H1 (cell line): ENCODE results near the gene CACNG3. TPM values are rescaled to one million over a fixed set of nuclear protein-coding genes. Genes with fewer than 3 reads are reported as not detected.

Source experiments
- CTCF ChIA-PET: fragments of 300-600 bp; sonication (Branson Sonifier 250); formaldehyde crosslinking; loops from one replicate; lab custom pipeline; 2021; ENCODE audit not compliant: partially characterized antibody; lab: Charles Lee
- POLR2A ChIA-PET: fragments of 300-600 bp; sonication (Branson Sonifier 250); formaldehyde crosslinking; loops from one replicate; lab custom pipeline; 2021; ENCODE audit warnings: inconsistent platforms; ENCODE audit not compliant: partially characterized antibody; lab: Charles Lee
- DNase-seq, 2 experiments: peaks; one replicate each; pipeline versions ENCODE4 v3.0.0 to v3.0.0-alpha.2; 2010 to 2022; ENCODE audit warnings: low spot score in 2 of 2, low read depth in 1 of 2, mixed read lengths in 1 of 2
- FAIRE-seq: peaks from 2 replicates; lab custom pipeline; 2011; peaks lifted over from hg19 to GRCh38; lab: Jason Lieb, UNC
- H2AFZ ChIP-seq: 2 replicates; pipeline ENCODE4 v1.8.1; 2012; ENCODE audit warnings: low read length, inconsistent platforms
- H2AK5ac ChIP-seq: 2 replicates; pipeline ENCODE4 v1.6.1; 2013; ENCODE audit warnings: low read depth, low read length
- H2BK120ac ChIP-seq: replicated peaks from 2 replicates; pipeline ENCODE3; 2013; ENCODE audit warnings: low read depth, low read length, inconsistent platforms
- H2BK12ac ChIP-seq: 2 replicates; pipeline ENCODE4 v1.6.1; 2013; ENCODE audit warnings: low read depth, low read length
- H2BK15ac ChIP-seq: 2 replicates; pipeline ENCODE4 v1.6.1; 2013; ENCODE audit warnings: low read length
- H2BK20ac ChIP-seq: 2 replicates; pipeline ENCODE4 v1.6.1; 2013; ENCODE audit warnings: low read length
- H2BK5ac ChIP-seq: 2 replicates; pipeline ENCODE4 v1.6.1; 2013; ENCODE audit warnings: low read depth, low read length
- H3K14ac ChIP-seq: 2 replicates; pipeline ENCODE4 v1.6.1; 2013; ENCODE audit warnings: inconsistent platforms; ENCODE audit not compliant: insufficient read length
- H3K18ac ChIP-seq: 2 replicates; pipeline ENCODE4 v1.6.1; 2013; ENCODE audit warnings: low read length; ENCODE audit errors: extremely low read depth
- H3K23ac ChIP-seq: 2 replicates; pipeline ENCODE4 v1.6.1; 2013; ENCODE audit warnings: inconsistent platforms; ENCODE audit not compliant: insufficient read length
- H3K23me2 ChIP-seq: 2 replicates; pipeline ENCODE4 v1.6.1; 2013; ENCODE audit warnings: low read depth, low read length
- H3K27ac ChIP-seq: 2 replicates; pipeline ENCODE4 v1.6.1; 2011; ENCODE audit warnings: low read depth, low read length, inconsistent platforms
- H3K27me3 ChIP-seq, 4 experiments: replicated peaks in 1 of 4; 1 replicate in 1 of 4; 2 replicates in 3 of 4; pipeline versions ENCODE4 v1.6.1 to v1.8.1; 2011 to 2013; ENCODE audit warnings: low read length in 3 of 4, mild to moderate bottlenecking in 3 of 4, inconsistent platforms in 2 of 4, mixed read lengths in 2 of 4, moderate library complexity in 1 of 4; ENCODE audit not compliant: control insufficient read depth in 3 of 4, insufficient read depth in 3 of 4; ENCODE audit errors: extremely low read depth in 1 of 4
- H3K36me3 ChIP-seq, 4 experiments: 2 replicates each; pipeline versions ENCODE4 v1.6.1 to v1.8.1; 2011 to 2013; ENCODE audit warnings: mild to moderate bottlenecking in 4 of 4, low read length in 3 of 4, moderate library complexity in 2 of 4, control low read depth in 1 of 4, inconsistent platforms in 1 of 4; ENCODE audit not compliant: insufficient read depth in 4 of 4, control insufficient read depth in 2 of 4
- H3K4ac ChIP-seq: replicated peaks from 2 replicates; pipeline ENCODE3; 2013; ENCODE audit warnings: low read length, low read depth, mixed read lengths, inconsistent platforms; ENCODE audit not compliant: insufficient read length
- H3K4me1 ChIP-seq, 4 experiments: replicated peaks in 1 of 4; 1 replicate in 1 of 4; 2 replicates in 3 of 4; pipeline versions ENCODE4 v1.6.1 to v1.8.1; 2011 to 2013; ENCODE audit warnings: low read length in 3 of 4, inconsistent platforms in 2 of 4, mixed read lengths in 1 of 4; ENCODE audit not compliant: insufficient read depth in 4 of 4, control insufficient read depth in 3 of 4
- H3K4me2 ChIP-seq, 2 experiments: 2 replicates each; pipeline versions ENCODE4 v1.6.1 to v1.8.1; 2011 to 2013; ENCODE audit warnings: low read depth in 2 of 2, low read length in 2 of 2, control low read depth in 1 of 2, inconsistent platforms in 1 of 2, mild to moderate bottlenecking in 1 of 2; ENCODE audit not compliant: insufficient read depth in 1 of 2
- H3K4me3 ChIP-seq, 4 experiments: fragments of 200-600, 300-600 bp in 1 of 4; sonication (generic), shearing (Covaris generic), sonication (Bioruptor Twin) in 1 of 4; 2 replicates each; pipeline versions ENCODE4 v1.5.1 to v1.8.1; 2011 to 2016; ENCODE audit warnings: low read length in 4 of 4, low read depth in 3 of 4, control low read depth in 2 of 4, inconsistent platforms in 2 of 4, mild to moderate bottlenecking in 2 of 4, mixed read lengths in 1 of 4, moderate library complexity in 1 of 4; ENCODE audit not compliant: insufficient read depth in 2 of 4; ENCODE audit errors: extremely low read depth in 1 of 4
- H3K56ac ChIP-seq: replicated peaks from 2 replicates; pipeline ENCODE3; 2013; ENCODE audit warnings: low read depth, mild to moderate bottlenecking, mixed read lengths, low read length, inconsistent platforms; ENCODE audit not compliant: insufficient read length
- H3K79me1 ChIP-seq: 2 replicates; pipeline ENCODE4 v1.6.1; 2013; ENCODE audit warnings: low read depth, low read length, control low read depth
- H3K79me2 ChIP-seq, 2 experiments: 2 replicates each; pipeline versions ENCODE4 v1.6.1 to v1.8.1; 2012 to 2013; ENCODE audit warnings: low read length in 2 of 2, mild to moderate bottlenecking in 2 of 2, inconsistent platforms in 1 of 2; ENCODE audit not compliant: insufficient read depth in 2 of 2, control insufficient read depth in 1 of 2
- H3K9ac ChIP-seq, 4 experiments: replicated peaks in 1 of 4; 1 replicate in 1 of 4; 2 replicates in 3 of 4; pipeline versions ENCODE4 v1.6.1 to v1.8.1; 2011 to 2013; ENCODE audit warnings: low read depth in 3 of 4, low read length in 3 of 4, control low read depth in 2 of 4, mild to moderate bottlenecking in 2 of 4, moderate library complexity in 2 of 4, inconsistent platforms in 1 of 4; ENCODE audit errors: extremely low read depth in 1 of 4
- H3K9me3 ChIP-seq, 2 experiments: 2 replicates each; pipeline versions ENCODE4 v1.6.1 to v1.8.1; 2012 to 2013; ENCODE audit warnings: mild to moderate bottlenecking in 2 of 2, moderate library complexity in 2 of 2, control low read depth in 1 of 2, inconsistent platforms in 1 of 2, low read depth in 1 of 2, low read length in 1 of 2, mixed read lengths in 1 of 2; ENCODE audit not compliant: insufficient read depth in 2 of 2
- H4K20me1 ChIP-seq, 2 experiments: replicated peaks in 1 of 2; 2 replicates each; pipeline versions ENCODE3 to v1.8.1; 2011 to 2013; ENCODE audit warnings: inconsistent platforms in 2 of 2, low read length in 2 of 2, mild to moderate bottlenecking in 1 of 2; ENCODE audit not compliant: insufficient read depth in 2 of 2, control insufficient read depth in 1 of 2
- H4K5ac ChIP-seq: 2 replicates; pipeline ENCODE4 v1.6.1; 2013; ENCODE audit warnings: low read length, low read depth, mixed read lengths, inconsistent platforms; ENCODE audit not compliant: insufficient read length
- H4K8ac ChIP-seq: 2 replicates; pipeline ENCODE4 v1.8.0; 2013; ENCODE audit warnings: mild to moderate bottlenecking, moderate library complexity, low read length, inconsistent platforms; ENCODE audit not compliant: insufficient read depth; ENCODE audit errors: extremely low read depth
- H4K91ac ChIP-seq: replicated peaks from 2 replicates; pipeline ENCODE3; 2013; ENCODE audit warnings: low read length, mixed read lengths, inconsistent platforms; ENCODE audit not compliant: insufficient read length
- GABPA ChIP-seq: IDR thresholded peaks from 2 replicates; pipeline ENCODE4 v1.6.1; 2011; ENCODE audit warnings: mild to moderate bottlenecking, low read length, moderate library complexity, borderline replicate concordance; ENCODE audit not compliant: insufficient read depth
- MAFK ChIP-seq: IDR thresholded peaks from 2 replicates; pipeline ENCODE4 v1.6.1; 2012; ENCODE audit warnings: low read depth, mild to moderate bottlenecking, improper control_type of control experiment, low read length
- POLR2AphosphoS5 ChIP-seq: IDR thresholded peaks from 2 replicates; pipeline ENCODE4 v1.6.1; 2011; ENCODE audit warnings: low read depth, low read length
- RBBP5 ChIP-seq: IDR thresholded peaks from 2 replicates; pipeline ENCODE4 v1.7.1; 2012; ENCODE audit warnings: low read depth, mild to moderate bottlenecking, inconsistent platforms, low read length, moderate library complexity, borderline replicate concordance
- RNF2 ChIP-seq: fragments of 200-900, 300-1000 bp; sonication (generic); IDR thresholded peaks from 2 replicates; pipeline ENCODE4 v1.7.1; 2016; ENCODE audit warnings: borderline replicate concordance, low read depth, mild to moderate bottlenecking, antibody characterized with exemption, low read length; ENCODE audit not compliant: poor library complexity, severe bottlenecking; ENCODE audit errors: missing control alignments
- RXRA ChIP-seq: IDR thresholded peaks from 2 replicates; pipeline ENCODE4 v1.6.1; 2011; ENCODE audit warnings: low read depth, mild to moderate bottlenecking, low read length, moderate library complexity; ENCODE audit not compliant: insufficient read depth
- SAP30 ChIP-seq: fragments of 300-600 bp; sonication (generic); IDR thresholded peaks from 2 replicates; pipeline ENCODE4 v1.7.1; 2012; ENCODE audit warnings: low read length, moderate library complexity, mild to moderate bottlenecking, inconsistent platforms; ENCODE audit not compliant: insufficient read depth, insufficient replicate concordance
- TAF7 ChIP-seq: optimal IDR thresholded peaks from 2 replicates; pipeline ENCODE3; 2011; ENCODE audit warnings: low read depth, mild to moderate bottlenecking, inconsistent platforms, low read length, moderate library complexity, borderline replicate concordance
- WGBS, 2 experiments: shearing (Covaris generic) in 1 of 2; methylation state at CpG; one replicate each; pipeline versions ENCODE4 v1.1.6 to v1.1.7; 2013 to 2015; ENCODE audit warnings: low lambda C conversion rate in 2 of 2, mixed read lengths in 2 of 2, inconsistent platforms in 1 of 2, low coverage in 1 of 2, missing lambda C conversion rate in 1 of 2; ENCODE audit not compliant: insufficient replicate concordance in 2 of 2, insufficient coverage in 1 of 2, insufficient read length in 1 of 2; ENCODE audit errors: extremely low coverage in 1 of 2, missing lambda C conversion rate in 1 of 2; 5-methylcytosine and 5-hydroxymethylcytosine counted together
- polyA plus RNA-seq, 7 experiments: library from polyadenylated mRNA; depleted of rRNA in 3 of 7; stranded (reverse) in 5 of 7; unstranded in 2 of 7; fragments of >200 nt in 5 of 7; fragments of 200-250 nt in 2 of 7; gene quantifications; 1 replicate in 5 of 7; 2 replicates in 1 of 7; 4 replicates in 1 of 7; pipeline versions ENCODE4 v1.2.1 to v1.2.3, GENCODE V29; 2011 to 2013; ENCODE audit warnings: missing spikeins in 2 of 7, mixed read lengths in 2 of 7
- total RNA-seq: library from RNA; stranded (reverse); fragmentation: NEBNext Ultra II Directional; extraction: Animal tissue kit (Norgen Biotek cat#: 25700); gene quantifications from 2 replicates; pipeline ENCODE4 v1.2.1, GENCODE V29; 2021
- TF ChIP-seq, protein P1 (sequence below): IDR thresholded peaks from 2 replicates; pipeline ENCODE4 v1.6.1; 2011; ENCODE audit warnings: low read length, improper control_type of control experiment
- TF ChIP-seq, protein P2 (sequence below): IDR thresholded peaks from 2 replicates; pipeline ENCODE4 v1.6.1; 2012; ENCODE audit warnings: low read length, inconsistent platforms

CACNG3 gene
- total and polyA plus RNA-seq, 2 of the 8 experiments (the other 6 are each of a cell fraction or from before 2014, with no cell fraction given): 0.12 TPM; not detected in 1

DNA sequence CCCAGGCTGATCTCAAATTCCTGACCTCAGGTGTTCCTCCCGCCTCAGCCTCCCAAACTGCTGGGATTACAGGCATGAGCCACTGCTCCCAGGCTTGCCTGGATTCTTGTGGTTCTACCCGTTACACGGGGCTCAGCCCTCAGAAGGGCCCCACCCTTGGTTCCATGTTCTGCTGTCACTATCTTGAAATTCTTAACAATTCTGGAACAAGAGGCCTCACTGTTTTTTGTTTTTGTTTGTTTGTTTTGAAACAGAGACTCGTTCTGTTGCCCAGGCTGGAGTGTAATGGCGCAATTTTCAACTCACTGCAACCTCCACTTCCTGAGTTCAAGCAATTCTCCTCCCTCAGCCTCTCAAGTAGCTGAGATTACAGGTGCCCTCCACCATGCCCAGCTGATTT is 96.6 kb downstream of the CACNG3 start:
- Histone ChIP-seq H3K27ac (no peak overlapping the region), H2BK20ac (no peak overlapping the region), H3K4me3 (no peak overlapping the region), H2BK12ac (no peak overlapping the region), H3K9me3 (no peaks in the 10 kb centered on the region), H3K4me2 (no peak overlapping the region), H4K5ac (no peak overlapping the region), H3K36me3 (no peaks in the 10 kb centered on the region), H4K91ac (no peak overlapping the region), H2BK120ac (no peak overlapping the region), H4K20me1 (no peaks in the 10 kb centered on the region), H3K9ac (no peak overlapping the region), H3K23ac (no peak overlapping the region), H3K23me2 (no peaks in the 10 kb centered on the region), H2BK15ac (no peak overlapping the region), H3K14ac (no peak overlapping the region), H3K56ac (no peak overlapping the region), H3K4ac (no peak overlapping the region), H3K4me1 (peaks cover 3 to 18% (median 9%) of the 10 kb centered on the region in 4 experiments; a peak in 6 of 7 replicates), H3K79me2 (no peaks in the 10 kb centered on the region), H2BK5ac (no peak overlapping the region), H2AK5ac (no peak overlapping the region), H3K79me1 (no peaks in the 10 kb centered on the region), H3K18ac (no peak overlapping the region; the same call in 1 of the 2 replicates), H4K8ac (no peak overlapping the region), H3K27me3 (no peaks in the 10 kb centered on the region), H2AFZ (no peak overlapping the region)
- ChIA-PET POLR2A (no interaction called here), CTCF (interaction anchor here (0.9 to 1.2 kb wide), 3 partner anchors 19 to 307 kb away, joined by 3 to 4 read pairs (median 3); no protein-coding TSS in a partner anchor)
- no peak for DNase-seq
- 92% methylated on average over 5 of the region's 5 CpGs; no CpG with 5 or more reads in 1 of the 2 experiments for WGBS, 2 experiments
- no peak for FAIRE-seq
- TF ChIP-seq MAFK (no peak), RNF2 (no peak), RXRA (no peak), POLR2AphosphoS5 (no peak), RBBP5 (no peak), GABPA (no peak), SAP30 (no peak), TAF7 (no peak)
- TF ChIP-seq, protein P1, sequence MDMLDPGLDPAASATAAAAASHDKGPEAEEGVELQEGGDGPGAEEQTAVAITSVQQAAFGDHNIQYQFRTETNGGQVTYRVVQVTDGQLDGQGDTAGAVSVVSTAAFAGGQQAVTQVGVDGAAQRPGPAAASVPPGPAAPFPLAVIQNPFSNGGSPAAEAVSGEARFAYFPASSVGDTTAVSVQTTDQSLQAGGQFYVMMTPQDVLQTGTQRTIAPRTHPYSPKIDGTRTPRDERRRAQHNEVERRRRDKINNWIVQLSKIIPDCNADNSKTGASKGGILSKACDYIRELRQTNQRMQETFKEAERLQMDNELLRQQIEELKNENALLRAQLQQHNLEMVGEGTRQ: no peak
- TF ChIP-seq, protein P2, sequence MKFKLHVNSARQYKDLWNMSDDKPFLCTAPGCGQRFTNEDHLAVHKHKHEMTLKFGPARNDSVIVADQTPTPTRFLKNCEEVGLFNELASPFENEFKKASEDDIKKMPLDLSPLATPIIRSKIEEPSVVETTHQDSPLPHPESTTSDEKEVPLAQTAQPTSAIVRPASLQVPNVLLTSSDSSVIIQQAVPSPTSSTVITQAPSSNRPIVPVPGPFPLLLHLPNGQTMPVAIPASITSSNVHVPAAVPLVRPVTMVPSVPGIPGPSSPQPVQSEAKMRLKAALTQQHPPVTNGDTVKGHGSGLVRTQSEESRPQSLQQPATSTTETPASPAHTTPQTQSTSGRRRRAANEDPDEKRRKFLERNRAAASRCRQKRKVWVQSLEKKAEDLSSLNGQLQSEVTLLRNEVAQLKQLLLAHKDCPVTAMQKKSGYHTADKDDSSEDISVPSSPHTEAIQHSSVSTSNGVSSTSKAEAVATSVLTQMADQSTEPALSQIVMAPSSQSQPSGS: no peak
